GM18526 (cell line): ENCODE measurements around the gene MDFIC.

Experiments
- POLR2A ChIP-seq: IDR thresholded peaks from 3 replicates; pipeline ENCODE4 v1.6.1; 2011; ENCODE audit not compliant: insufficient read length; ENCODE audit errors: extremely low read depth

MDFIC gene

DNA sequence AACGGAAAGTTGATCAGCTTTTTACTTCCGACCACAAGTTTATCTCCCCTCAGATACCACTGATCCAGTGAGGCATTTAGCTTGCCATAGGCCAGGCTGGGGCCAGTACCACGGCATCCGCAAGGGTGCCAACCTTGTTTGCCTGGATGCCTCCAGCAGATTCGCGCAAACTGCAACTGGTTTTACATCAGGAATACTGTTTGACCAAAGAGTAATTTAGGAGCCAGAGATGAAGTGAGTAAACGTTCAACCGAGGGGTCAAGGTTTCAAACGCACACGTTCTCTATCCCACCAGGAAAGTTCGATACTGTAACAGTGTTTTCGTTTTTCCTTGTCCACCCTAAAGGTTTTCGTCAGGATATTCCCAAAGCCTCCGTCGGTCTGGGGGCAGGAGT, 266 bp upstream of the MDFIC start:
- no peak for TF ChIP-seq POLR2A

GRCh38 chr7:114922652-114923402, 933 bp downstream of the MDFIC start:
- TF ChIP-seq POLR2A, result peak; percentile 11

GRCh38 chr7:114923403-114923713, 1.5 kb downstream of the MDFIC start:
- peak; percentile 10 for TF ChIP-seq POLR2A

- TF ChIP-seq POLR2A, result no peak
Measured at GRCh38 chr7:114924038-114924712, 2.3 kb downstream of the MDFIC start.

- TF ChIP-seq POLR2A, result no peak
Measured at GRCh38 chr7:114925434-114925833, 3.5 kb downstream of the MDFIC start.

- no peak for TF ChIP-seq POLR2A
Measured at GRCh38 chr7:114928060-114928459, 6.2 kb downstream of the MDFIC start.

- no peak for TF ChIP-seq POLR2A
Measured at GRCh38 chr7:114929570-114929969, 7.7 kb downstream of the MDFIC start.

DNA sequence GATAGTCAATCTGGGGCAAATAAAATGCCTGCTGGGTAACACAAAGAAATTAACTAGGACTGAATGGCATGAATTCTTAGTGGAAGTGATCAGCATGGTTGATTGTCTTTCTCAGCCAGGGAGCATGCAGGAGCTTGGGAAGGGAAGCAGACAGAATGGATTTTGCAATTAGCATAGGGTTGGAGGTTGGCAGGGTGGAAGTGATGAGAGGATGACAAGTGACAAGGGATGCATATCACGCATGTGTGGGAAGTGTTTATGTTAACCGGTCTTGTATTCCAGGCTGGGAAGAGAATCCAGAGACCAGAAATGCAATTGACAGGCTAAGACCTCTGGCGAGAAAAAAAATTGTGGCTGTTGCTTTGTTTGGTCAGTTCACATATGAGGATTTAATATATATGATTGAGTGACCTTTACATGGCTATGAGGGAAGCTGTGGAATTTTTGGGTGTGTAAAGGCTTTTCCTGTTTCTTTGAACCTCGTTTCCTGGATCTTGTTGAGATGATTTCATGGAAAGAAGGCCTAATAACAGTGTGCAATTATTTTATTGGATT, 8.3 kb downstream of the MDFIC start:
- TF ChIP-seq POLR2A, result no peak

- no peak for TF ChIP-seq POLR2A
Measured at GRCh38 chr7:114930829-114931655, 9.1 kb downstream of the MDFIC start.

DNA sequence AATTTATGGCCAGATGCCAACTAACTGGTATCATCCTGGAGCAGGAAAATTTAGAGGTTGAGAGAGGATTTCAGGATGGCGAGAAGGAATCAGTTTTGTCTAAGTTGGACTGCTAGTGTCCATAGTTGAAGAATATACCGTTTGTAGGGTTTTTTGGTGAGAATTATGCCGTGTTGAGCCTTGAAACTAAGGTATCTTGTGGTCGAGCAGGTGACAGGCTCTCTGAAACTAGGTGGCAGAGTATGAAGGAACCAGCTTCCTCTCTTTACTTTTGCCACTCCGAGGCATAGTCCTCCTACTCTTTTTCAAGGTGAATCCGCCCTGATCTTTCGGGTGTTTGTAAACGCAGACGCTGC, 9.7 kb downstream of the MDFIC start:
- TF ChIP-seq POLR2A, result no peak

DNA sequence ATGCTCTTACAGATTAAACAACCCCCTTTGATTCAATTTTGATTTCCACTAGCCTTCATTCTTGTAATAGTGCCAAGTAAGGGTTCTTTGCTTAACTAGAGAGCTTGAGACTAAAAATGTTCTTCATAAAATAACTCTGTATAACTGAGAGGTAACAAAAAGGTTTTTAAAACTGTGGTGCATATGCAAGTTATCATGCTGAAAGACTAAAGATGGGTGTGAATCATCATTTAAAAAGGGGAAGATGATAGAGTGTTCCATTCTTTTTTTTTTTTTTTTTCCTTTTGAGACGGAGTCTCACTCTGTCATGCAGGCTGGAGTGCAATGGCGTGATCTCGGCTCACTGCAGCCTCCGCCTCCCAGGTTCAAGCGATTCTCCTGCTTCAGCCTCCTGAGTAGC, 11.1 kb downstream of the MDFIC start:
- no peak for TF ChIP-seq POLR2A

DNA sequence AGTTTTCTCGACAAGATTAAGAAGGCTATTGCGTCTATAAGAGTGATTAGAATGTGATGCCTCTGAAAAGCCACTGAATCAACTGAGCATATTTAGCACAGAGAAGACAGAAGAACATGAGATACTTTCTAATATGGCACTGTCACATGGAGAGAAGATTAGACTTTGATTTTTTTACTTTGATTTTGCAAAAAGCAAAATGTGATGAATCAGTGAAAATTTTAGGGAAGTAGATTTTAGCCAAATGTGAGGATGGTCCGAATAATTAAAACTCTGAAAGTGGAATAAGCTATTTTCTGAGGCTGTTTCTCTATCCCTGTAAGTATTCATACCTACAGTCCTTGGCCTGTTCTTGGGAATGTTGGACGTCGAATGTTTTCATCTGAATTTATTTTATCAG, 11.8 kb downstream of the MDFIC start:
- no peak for TF ChIP-seq POLR2A

DNA sequence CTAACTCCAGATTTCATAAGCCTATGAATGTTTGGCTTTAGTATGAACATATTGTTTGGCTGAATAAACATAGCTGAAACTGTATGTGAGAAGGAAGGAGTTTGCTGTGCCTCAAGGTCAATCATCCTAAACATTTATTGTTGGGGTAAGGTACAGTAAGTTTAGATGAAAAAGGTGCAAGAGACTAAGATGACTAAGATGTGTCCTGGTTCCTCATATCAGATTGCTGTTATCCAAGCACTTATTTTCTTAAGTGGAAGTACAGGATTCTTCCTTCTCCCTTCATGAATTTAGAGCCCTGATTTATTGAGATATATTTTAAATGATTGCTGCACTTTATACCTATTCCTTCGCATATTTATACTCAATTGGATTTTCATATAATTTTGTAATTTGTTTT, 12.2 kb downstream of the MDFIC start:
- no peak for TF ChIP-seq POLR2A

DNA sequence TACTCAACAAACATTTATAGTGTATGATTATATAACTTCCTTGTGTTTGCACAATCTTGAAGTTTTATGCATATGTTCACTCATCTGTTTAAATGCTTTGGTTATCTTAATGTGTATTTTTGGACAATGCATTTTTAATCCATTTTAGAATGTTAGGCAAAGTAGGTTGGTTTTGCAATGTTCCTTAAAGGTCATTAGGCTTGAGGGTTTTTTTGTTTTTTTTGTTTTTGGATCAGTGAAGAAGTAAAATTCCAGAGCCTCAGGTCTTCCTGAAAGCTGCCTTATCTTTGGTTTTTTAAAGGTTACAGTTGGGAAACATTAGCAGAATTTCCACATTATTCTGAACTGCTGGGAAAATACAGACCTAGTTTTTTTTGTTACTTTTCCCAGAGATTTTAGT, 12.8 kb downstream of the MDFIC start:
- no peak for TF ChIP-seq POLR2A

GRCh38 chr7:114936471-114936870, 14.6 kb downstream of the MDFIC start:
- TF ChIP-seq POLR2A, result no peak

- TF ChIP-seq POLR2A, result no peak
Measured at GRCh38 chr7:114937446-114937845, 15.6 kb downstream of the MDFIC start.
